ENCODE measurements around the gene SEC31A. TPM values are rescaled to one million over a fixed set of nuclear protein-coding genes. Genes with fewer than 3 reads are reported as not detected.

The SEC31A gene
- polyA plus RNA-seq, 1 of the 3 experiments (the other 2 are of a cell fraction) = 147 TPM

DNA sequence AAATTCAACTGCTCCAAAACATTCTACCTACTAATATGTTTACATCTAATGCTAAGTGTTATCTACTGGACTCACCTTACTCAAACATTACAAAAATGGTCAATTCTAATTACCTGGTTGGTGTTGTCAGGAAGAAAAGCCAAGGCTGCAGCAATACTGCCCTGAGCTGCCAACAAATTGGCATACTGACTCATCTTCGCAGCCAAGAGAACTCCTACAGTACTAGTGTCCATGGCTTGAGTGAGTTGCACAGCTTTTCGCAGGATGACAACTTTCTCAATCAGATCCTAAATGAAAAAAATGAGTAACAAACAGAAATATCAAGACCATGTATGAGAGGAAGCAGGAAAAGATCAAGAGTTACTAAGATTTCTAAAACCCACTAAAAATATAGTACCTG lies 39.6 kb downstream of the SEC31A start:
- no peak overlapping the region for H3K4me3 ChIP-seq (ENCODE audit: low read depth in 2 of 2, low read length in 1 of 2)
- no peak overlapping the region for H3K27ac ChIP-seq (ENCODE audit: low read depth in 2 of 2, low read length in 1 of 2)
- TF ChIP-seq NRF1 (IDR thresholded peaks at IDR 0.05; ENCODE audit: low read depth, low read length) (no peak), RFX5 (IDR thresholded peaks at IDR 0.05; ENCODE audit: low read length) (no peak), EZH2phosphoT487 (IDR thresholded peaks at IDR 0.05; ENCODE audit: borderline replicate concordance, low read depth) (no peak), RCOR1 (IDR thresholded peaks at IDR 0.05; ENCODE audit: low read length) (no peak), RAD21 (IDR thresholded peaks at IDR 0.05; ENCODE audit: low read length) (no peak), GATA2 (CRISPR knock-in tag; IDR thresholded peaks at IDR 0.05) (no peak), SIN3A (IDR thresholded peaks at IDR 0.05; ENCODE audit: borderline replicate concordance, low read depth, low read length) (no peak), JUND (IDR thresholded peaks at IDR 0.05) (no peak), TCF12 (IDR thresholded peaks at IDR 0.05) (no peak), ELF1 (IDR thresholded peaks at IDR 0.05) (no peak), EP300 (IDR thresholded peaks at IDR 0.05; ENCODE audit: borderline replicate concordance in 1 of 2, low read depth in 1 of 2, low read length in 1 of 2) (no peak)
- TF ChIP-seq, protein P1, sequence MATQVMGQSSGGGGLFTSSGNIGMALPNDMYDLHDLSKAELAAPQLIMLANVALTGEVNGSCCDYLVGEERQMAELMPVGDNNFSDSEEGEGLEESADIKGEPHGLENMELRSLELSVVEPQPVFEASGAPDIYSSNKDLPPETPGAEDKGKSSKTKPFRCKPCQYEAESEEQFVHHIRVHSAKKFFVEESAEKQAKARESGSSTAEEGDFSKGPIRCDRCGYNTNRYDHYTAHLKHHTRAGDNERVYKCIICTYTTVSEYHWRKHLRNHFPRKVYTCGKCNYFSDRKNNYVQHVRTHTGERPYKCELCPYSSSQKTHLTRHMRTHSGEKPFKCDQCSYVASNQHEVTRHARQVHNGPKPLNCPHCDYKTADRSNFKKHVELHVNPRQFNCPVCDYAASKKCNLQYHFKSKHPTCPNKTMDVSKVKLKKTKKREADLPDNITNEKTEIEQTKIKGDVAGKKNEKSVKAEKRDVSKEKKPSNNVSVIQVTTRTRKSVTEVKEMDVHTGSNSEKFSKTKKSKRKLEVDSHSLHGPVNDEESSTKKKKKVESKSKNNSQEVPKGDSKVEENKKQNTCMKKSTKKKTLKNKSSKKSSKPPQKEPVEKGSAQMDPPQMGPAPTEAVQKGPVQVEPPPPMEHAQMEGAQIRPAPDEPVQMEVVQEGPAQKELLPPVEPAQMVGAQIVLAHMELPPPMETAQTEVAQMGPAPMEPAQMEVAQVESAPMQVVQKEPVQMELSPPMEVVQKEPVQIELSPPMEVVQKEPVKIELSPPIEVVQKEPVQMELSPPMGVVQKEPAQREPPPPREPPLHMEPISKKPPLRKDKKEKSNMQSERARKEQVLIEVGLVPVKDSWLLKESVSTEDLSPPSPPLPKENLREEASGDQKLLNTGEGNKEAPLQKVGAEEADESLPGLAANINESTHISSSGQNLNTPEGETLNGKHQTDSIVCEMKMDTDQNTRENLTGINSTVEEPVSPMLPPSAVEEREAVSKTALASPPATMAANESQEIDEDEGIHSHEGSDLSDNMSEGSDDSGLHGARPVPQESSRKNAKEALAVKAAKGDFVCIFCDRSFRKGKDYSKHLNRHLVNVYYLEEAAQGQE (IDR thresholded peaks at IDR 0.05; ENCODE audit: low read depth, low read length) = no peak
- TF ChIP-seq, protein P2, sequence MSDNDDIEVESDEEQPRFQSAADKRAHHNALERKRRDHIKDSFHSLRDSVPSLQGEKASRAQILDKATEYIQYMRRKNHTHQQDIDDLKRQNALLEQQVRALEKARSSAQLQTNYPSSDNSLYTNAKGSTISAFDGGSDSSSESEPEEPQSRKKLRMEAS (IDR thresholded peaks at IDR 0.05; ENCODE audit: low read depth) = no peak
- TF ChIP-seq, protein P3, sequence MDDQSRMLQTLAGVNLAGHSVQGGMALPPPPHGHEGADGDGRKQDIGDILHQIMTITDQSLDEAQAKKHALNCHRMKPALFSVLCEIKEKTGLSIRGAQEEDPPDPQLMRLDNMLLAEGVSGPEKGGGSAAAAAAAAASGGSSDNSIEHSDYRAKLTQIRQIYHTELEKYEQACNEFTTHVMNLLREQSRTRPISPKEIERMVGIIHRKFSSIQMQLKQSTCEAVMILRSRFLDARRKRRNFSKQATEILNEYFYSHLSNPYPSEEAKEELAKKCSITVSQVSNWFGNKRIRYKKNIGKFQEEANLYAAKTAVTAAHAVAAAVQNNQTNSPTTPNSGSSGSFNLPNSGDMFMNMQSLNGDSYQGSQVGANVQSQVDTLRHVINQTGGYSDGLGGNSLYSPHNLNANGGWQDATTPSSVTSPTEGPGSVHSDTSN (IDR thresholded peaks at IDR 0.05) = no peak
- TF ChIP-seq, protein P4, sequence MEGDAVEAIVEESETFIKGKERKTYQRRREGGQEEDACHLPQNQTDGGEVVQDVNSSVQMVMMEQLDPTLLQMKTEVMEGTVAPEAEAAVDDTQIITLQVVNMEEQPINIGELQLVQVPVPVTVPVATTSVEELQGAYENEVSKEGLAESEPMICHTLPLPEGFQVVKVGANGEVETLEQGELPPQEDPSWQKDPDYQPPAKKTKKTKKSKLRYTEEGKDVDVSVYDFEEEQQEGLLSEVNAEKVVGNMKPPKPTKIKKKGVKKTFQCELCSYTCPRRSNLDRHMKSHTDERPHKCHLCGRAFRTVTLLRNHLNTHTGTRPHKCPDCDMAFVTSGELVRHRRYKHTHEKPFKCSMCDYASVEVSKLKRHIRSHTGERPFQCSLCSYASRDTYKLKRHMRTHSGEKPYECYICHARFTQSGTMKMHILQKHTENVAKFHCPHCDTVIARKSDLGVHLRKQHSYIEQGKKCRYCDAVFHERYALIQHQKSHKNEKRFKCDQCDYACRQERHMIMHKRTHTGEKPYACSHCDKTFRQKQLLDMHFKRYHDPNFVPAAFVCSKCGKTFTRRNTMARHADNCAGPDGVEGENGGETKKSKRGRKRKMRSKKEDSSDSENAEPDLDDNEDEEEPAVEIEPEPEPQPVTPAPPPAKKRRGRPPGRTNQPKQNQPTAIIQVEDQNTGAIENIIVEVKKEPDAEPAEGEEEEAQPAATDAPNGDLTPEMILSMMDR (IDR thresholded peaks at IDR 0.05) = no peak
- H3K79me2 ChIP-seq (ENCODE audit: insufficient read depth) = peaks cover 69% of the 10 kb centered on the region
- H4K20me1 ChIP-seq (ENCODE audit: insufficient read depth) = peaks cover 6% of the 10 kb centered on the region; the same call in 1 of the 2 replicates
- ChIA-PET CTCF (interaction anchor here (0.6 to 3.5 kb wide), 10 partner anchors 8 to 433 kb away, joined by 3 to 24 read pairs (median 3); partner anchors contain the start of gene COQ2), POLR2A (no interaction called here)
- no peaks in the 10 kb centered on the region for H3K9me3 ChIP-seq
- H2AFZ ChIP-seq (ENCODE audit: low read depth) = no peak overlapping the region
- 100% methylated on average over 2 of the region's 2 CpGs for WGBS (ENCODE audit: low lambda C conversion rate)
- H3K36me3 ChIP-seq (replicated peaks in 1 of 2; ENCODE audit: control insufficient read depth in 1 of 2, insufficient read depth in 2 of 2, low read length in 1 of 2) = peaks cover 83 to 92% of the 10 kb centered on the region in 2 experiments
- no peaks in the 10 kb centered on the region for H3K9me2 ChIP-seq
- no peak overlapping the region for H3K4me2 ChIP-seq
- H3K4me1 ChIP-seq (ENCODE audit: control insufficient read depth in 1 of 2, insufficient read depth in 2 of 2, low read depth in 1 of 2, low read length in 1 of 2) = no peaks in the 10 kb centered on the region
- no peak for DNase-seq
- no peak overlapping the region for H3K9ac ChIP-seq
- H3F3A ChIP-seq (replicated peaks; ENCODE audit: insufficient read depth) = peaks cover 24% of the 10 kb centered on the region
- H3K27me3 ChIP-seq (ENCODE audit: insufficient read depth) = no peaks in the 10 kb centered on the region

Measured in SK-N-SH (cell line).